Hematopoietic multipotent progenitor cell treated with erythropoietin and hydrocortisone succinate and interleukin-3 and kit ligand, for 8 days (in vitro differentiated cells): Measurements from ENCODE around the gene CGB1.

ENCODE experiments used
- DNase-seq: peaks from one replicate; pipeline ENCODE4 v3.0.0-alpha.2; 2015

CGB1 gene

DNA sequence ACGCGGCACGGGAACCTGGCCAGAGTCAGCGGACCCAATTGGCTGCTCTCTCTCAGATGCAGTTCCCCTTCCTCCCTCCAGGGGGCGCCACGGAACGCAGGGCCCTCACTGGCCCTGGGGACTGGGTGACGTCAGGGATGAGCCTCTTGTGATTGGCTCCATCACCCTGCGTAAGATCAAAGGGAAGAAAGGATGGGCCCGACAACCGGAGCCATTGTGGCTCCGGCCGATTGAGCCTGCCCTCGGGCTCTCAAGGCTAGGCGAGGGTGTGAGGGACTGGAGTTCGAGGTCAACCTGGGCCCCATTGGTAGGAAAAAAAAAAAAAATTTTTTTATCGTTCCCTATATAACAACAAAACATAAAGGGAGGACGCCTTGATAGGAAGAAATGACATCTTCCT lies at the start of gene CGB1:
TSS of gene CGB1 (minus strand) at position 81 of the 400 bp plus-strand sequence. CDS start 184 bp downstream, outside the sequence.
- peak; percentile 58 for DNase-seq

DNA sequence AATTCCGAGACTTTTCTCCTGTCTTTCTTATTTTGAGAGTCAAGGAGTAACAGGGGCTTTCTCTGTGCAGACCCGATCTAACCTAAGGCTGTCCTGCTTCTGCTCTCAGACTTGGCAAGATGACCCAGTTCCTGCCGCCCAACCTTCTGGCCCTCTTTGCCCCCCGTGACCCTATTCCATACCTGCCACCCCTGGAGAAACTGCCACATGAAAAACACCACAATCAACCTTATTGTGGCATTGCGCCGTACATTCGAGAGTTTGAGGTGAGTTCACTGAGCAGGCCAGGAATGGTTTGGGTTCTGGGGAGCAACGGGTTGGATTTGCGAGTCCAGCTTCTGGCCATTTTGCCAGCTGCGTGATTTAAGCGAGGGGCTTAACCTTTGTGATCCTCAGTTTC lies 49.6 kb upstream of the CGB1 start:
- no peak for DNase-seq

GRCh38 chr19:49085868-49086232 lies 49.2 kb upstream of the CGB1 start:
- no peak for DNase-seq

DNA sequence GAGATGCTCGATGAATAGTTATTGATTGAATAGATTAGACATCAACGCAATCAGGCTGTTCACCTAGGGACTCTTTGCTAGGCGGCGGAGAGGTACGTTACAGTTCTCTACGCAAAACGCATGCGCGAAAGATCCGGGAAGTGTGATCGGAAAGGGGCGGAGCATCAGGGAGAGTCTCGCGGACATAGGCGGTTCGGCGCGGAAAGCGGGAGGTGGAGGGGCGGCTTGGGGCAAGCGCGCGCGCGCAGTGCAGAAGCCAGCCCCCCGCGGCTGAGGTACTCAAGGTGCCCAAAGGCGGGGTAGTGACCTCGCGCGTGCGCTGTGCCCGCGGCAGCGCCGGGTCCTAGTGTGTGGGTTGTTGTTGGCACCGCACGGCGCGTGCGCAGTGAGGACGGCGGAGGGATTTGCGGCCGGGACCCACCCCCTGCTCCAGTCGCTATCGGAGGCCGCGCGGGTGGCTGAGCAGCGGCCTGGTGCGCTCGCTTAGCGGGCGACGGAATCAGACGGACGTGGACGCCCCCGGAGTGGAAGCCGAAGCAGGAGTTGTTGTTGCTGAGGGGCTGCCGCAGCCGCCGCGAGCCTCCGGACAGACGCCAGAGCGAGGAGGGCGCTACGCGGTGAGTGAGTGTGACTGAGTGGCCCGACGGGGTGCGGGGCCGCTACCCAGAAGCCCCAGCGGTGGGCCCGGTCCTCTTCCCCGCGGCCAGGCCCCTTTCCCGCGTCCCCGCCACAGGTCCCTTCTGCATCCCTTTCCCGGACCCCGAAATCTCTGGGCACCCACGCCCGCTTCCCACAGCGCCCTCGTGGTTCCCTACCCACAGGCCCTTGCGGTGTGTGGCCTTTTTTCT lies 48.5 kb upstream of the CGB1 start, which contains the start of gene SNRNP70:
TSS of gene SNRNP70 (plus strand) at position 432 of the 848 bp plus-strand sequence. CDS start 964 bp downstream, outside the sequence.
- peak; percentile 99 for DNase-seq

DNA sequence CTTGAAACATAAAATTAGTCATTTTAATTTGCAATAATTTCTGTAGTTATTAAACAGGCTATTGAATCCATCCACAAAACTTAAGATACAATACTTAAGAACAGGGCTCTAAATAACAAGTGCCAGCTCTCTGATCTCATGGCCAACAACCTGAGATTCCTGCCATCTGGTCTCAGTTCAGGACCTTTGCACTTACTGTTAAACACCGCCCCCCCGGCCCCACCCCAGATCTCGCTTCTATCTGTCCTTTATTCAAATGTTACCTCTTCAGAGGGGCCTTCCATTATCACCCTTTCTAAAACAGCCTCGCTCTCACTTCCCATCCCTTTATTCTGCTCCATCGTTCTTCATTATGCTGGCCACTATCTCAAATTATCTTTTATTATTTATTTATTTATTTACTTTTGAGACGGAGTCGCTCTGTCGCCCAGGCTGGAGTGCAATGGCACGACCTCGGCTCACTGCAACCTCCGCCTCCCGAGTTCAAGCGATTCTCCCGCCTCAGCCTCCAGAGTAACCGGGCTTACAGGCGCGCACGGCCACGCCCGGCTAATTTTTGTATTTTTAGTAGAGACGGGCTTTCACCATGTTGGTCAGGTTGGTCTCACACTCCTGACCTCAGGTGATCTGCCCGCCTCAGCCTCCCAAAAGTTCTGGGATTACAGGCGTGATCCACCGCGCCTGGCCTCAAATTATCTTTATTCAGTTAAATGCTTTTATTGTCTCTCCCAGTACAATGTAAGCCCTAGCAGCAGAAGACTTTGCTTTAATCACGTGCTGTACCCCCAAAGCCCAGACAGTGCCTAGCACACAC lies 47.7 kb upstream of the CGB1 start:
- DNase-seq, result no peak

- no peak for DNase-seq
Observed at GRCh38 chr19:49081273-49081672, 44.6 kb upstream of the CGB1 start.

- DNase-seq, result no peak
Observed at GRCh38 chr19:49080392-49080791, 43.7 kb upstream of the CGB1 start.

DNA sequence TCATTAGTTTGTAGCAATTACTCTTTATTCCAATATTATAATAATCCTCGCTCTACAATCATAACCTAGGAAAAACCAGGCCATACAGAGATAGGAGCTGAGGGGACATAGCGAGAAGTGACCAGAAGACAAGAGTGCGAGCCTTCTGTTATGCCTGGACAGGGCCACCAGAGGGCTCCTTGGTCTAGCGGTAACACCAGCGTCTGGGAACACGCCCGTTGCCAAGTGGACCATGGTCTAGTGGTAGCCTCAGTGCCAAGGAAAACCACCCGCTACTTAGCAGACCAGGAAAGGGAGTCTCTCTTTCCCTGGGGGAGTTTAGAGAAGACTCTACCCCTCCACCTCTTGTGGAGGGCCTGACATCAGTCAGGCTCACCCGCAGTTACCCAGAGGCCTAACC lies 38.2 kb upstream of the CGB1 start:
- peak; percentile 42 for DNase-seq

DNA sequence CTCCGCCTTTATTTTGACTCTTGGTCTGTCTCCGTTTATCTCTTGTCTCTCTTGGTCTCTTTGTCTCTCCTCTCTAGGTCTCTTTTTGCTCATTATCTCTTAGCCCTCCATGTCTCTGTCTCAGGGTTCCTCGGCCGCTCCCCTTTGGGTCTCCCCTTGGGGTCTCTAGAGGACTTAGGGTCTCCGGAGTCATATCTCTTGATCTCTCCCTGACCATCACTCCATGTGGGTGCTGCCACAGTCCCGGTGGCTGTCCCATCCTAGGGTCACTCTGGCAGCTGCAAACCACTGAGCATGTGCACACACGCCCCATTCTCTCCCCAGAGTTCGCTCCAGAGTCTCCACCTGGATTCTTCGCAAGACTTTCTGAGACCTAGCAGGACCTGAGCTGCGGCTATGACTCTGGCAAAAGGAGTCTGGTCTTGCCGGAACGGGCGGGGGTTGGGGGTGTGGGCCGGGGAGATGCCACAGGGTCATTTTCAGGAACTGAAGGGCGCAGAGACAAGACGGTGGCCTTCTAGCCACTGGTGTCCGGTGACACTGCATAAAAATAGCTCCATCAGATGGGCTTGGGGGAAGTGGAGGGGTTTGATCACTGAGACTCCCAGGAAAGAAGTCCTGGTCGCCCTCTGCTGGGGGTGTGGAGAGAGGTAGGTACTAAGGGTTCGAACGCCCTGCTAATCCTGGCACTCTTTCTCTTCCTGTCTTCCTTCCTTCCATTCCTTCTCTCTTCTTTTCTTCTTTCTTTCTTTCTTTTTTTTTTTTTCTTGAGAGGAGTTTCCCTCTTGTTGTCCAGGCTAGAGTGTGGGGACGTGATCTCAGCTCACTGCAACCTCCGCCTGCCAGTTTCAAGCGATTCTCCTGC lies 37.1 kb upstream of the CGB1 start:
- DNase-seq, result peak; percentile 35

GRCh38 chr19:49071860-49072547 lies 35.3 kb upstream of the CGB1 start:
- no peak for DNase-seq

DNA sequence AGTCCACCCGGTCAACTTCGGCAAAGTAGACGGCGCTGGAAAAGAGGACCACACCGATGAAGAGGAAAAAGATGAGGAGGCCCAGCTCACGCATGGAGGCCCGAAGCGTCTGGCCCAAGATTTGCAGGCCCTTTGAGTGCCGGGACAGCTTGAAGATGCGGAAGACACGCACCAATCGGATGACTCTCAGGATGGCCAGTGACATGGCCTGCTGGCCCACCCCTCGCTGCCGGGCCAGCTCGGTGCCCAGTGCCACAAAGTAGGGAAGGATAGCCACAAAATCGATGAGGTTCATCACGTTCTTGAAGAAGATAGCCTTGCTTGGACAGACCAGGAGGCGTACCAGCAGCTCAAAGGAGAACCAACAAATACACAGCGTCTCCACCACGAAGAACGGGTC lies 33.7 kb upstream of the CGB1 start:
- no peak for DNase-seq

DNA sequence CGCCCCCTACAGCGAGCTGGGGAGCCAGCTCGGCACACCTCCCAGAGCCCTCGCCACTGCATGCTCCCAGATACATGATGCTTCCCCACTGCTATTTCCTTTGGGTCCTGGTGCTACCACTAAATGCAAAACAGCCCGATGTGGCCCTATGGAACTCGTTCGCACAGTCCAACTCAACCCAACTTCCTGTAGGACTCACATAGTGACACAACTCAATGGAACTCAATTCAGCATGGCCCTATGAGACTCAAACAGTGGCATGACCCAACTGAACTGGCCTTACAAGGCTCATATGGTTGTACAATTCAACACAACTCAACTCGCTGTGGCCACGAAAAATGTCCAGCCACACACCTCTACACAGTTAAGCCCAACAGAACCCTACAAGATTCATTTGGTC lies 32.3 kb upstream of the CGB1 start:
- no peak for DNase-seq

DNA sequence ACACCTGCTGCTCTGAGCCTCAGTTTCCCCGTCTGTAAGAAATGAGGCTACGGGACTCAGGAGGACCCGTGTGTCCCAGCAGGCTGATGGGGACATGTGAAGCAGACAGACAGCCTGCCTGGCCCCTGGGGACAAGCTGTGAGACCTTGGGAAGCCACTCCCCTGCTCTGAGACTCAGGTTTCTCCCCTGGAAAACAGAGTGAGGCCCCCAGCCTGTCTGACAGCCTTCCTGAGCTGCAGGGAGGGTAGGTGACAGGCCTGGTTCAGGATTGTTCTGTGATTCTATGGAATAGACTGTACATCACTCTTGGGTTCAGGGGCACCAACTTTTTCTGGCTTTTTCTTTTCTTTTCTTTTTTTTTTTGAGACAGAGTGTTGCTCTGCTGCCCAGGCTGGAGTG lies 30.9 kb upstream of the CGB1 start:
- DNase-seq, result no peak

DNA sequence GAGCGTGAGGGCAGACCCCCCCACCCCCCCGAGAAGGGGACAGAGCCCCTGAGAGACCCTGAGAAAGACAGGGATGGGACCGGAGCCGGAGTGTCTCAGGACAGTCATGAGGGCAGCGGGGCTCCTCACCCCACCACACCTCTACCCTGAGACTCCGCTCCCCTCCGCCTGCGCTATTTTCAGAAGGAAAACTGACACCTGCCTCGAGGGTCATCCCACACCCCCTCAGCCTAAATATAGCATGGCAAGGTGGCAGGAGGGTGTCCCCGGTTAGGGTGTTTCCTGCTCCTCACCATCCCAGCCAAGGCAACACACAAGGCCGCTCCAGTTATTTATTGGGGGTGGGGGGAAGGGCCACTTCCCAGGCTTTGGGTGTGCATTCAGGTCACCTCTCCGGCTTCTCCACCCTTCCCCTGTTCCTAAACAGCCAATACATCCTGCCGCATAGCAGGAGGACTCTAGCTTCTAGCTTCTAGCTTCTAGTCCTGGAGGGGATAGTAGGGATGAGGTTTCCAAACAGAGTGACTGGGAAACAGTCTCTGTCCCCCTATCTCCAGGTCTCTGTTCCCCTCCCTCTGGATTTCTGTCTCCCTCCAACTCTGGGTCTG lies 29.3 kb upstream of the CGB1 start:
- no peak for DNase-seq

GRCh38 chr19:49064768-49065611 lies 28.3 kb upstream of the CGB1 start, which contains the start of gene NTF4:
TSS of gene NTF4 (minus strand) at chr19:49064818. CDS start at chr19:49061997, 2,821 bp downstream.
- DNase-seq, result no peak

DNA sequence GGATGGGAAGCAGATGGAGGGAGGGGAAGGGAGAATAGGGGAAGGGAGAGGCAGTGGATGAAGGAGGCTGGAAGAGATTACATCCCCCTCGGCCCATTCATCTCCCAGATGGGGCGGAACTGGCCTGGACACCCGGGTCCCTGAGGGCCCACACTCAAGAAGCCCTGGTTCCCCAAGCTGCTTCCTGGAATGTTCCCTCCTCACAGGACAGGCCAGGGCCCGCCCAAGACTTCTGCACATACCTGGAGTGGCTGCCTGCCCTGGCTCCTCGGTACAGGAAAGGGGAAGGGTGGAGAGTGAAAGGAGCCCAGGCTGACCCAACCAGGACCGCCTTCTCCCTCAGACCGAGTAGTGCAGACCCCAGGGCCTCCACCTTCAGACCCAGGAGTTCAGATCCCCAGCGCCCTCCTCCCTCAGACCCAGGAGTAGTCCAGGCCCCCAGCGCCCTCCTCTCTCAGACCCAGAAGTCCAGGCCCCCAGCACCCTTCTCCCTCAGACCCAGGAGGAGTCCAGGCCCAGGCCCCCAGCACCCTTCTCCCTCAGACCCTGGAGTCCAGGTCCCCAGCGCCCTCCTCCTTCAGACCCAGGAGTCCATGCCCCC lies 27.4 kb upstream of the CGB1 start:
- DNase-seq, result no peak

DNA sequence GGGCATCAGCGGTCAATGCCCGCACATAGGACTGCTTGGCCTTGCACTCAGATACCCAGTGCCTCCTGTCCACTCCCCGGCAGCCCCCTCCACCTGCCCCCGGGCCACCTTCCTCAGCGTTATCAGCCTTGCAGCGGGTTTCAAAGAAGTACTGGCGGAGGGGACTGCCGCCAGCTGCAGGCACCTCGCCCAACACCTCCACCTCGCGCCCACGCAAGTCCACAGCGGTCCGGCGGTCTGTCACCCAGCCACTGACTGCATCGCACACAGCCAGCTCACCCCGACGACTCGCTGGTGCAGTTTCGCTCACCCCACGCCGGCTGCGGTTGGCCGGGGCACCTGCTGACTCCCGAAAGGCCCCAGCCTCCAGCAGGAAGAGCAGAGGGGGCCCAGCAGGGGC lies 24.8 kb upstream of the CGB1 start:
- DNase-seq, result no peak

GRCh38 chr19:49061000-49061399 lies 24.3 kb upstream of the CGB1 start:
- DNase-seq, result no peak

- no peak for DNase-seq
Observed at GRCh38 chr19:49059053-49059452, 22.4 kb upstream of the CGB1 start.

GRCh38 chr19:49058562-49058961 lies 21.9 kb upstream of the CGB1 start:
- no peak for DNase-seq
